PC-3 (cell line): ENCODE data around the gene ADIRF. TPM values are rescaled to one million over a fixed set of nuclear protein-coding genes. Genes with fewer than 3 reads are reported as not detected.

Experiments used
- ATAC-seq: fragments of 200-7000 bp; cut with Tn5 transposase; 2 replicates; pipeline ENCODE4 v1.9.1; 2020; ENCODE audit warnings: mild to moderate bottlenecking, moderate library complexity
- BruUV-seq: library from RNA; stranded (reverse); fragments of 400-500 nt; replicated peaks from 2 replicates; lab custom pipeline; 2021; lab: Mats Ljungman, UMichigan
- CTCF ChIA-PET: fragments of 300-600 bp; sonication (Branson Sonifier 250); formaldehyde crosslinking; loops from one replicate; lab custom pipeline; 2022; ENCODE audit warnings: antibody characterized with exemption; lab: Charles Lee
- POLR2A ChIA-PET: fragments of 300-600 bp; sonication (Branson Sonifier 250); formaldehyde crosslinking; loops from one replicate; lab custom pipeline; 2022; ENCODE audit warnings: antibody characterized with exemption; ENCODE audit not compliant: unreplicated experiment; lab: Charles Lee
- DNase-seq: peaks from one replicate; pipeline ENCODE4 v3.0.0-alpha.2; 2015
- H2AFZ ChIP-seq: fragments of 300-600 bp; sonication (generic); 2 replicates; pipeline ENCODE4 v1.6.0; 2016; ENCODE audit warnings: antibody characterized with exemption, low read length
- H3F3A ChIP-seq: fragments of 300-600 bp; sonication (generic); one replicate; pipeline ENCODE4 v1.6.0; 2017; ENCODE audit warnings: antibody characterized with exemption, low read length, control low read depth, mild to moderate bottlenecking; ENCODE audit not compliant: unreplicated experiment
- H3K27ac ChIP-seq: fragments of 300-600 bp; sonication (generic); 2 replicates; pipeline ENCODE4 v1.5.1; 2016; ENCODE audit warnings: mild to moderate bottlenecking, low read length
- H3K27me3 ChIP-seq: fragments of 300-600 bp; sonication (generic); 2 replicates; pipeline ENCODE4 v1.6.1; 2016; ENCODE audit warnings: low read length, mixed read lengths
- H3K36me3 ChIP-seq: fragments of 300-600 bp; sonication (generic); 2 replicates; pipeline ENCODE4 v1.6.1; 2016; ENCODE audit warnings: low read depth, mixed run types, low read length, mixed read lengths
- H3K4me1 ChIP-seq: fragments of 300-600 bp; sonication (generic); 2 replicates; pipeline ENCODE4 v1.5.1; 2016; ENCODE audit warnings: low read length; ENCODE audit not compliant: insufficient read depth
- H3K4me2 ChIP-seq: fragments of 300-600 bp; sonication (generic); 2 replicates; pipeline ENCODE4 v1.6.0; 2016; ENCODE audit warnings: low read length
- H3K4me3 ChIP-seq: fragments of 300-600 bp; sonication (generic); 2 replicates; pipeline ENCODE4 v1.5.1; 2016; ENCODE audit warnings: mild to moderate bottlenecking, low read length, mixed read lengths
- H3K79me2 ChIP-seq: fragments of 300-600 bp; sonication (generic); 2 replicates; pipeline ENCODE4 v1.6.1; 2017; ENCODE audit warnings: low read length, mixed read lengths
- H3K9ac ChIP-seq: fragments of 300-600 bp; sonication (generic); 2 replicates; pipeline ENCODE4 v1.6.0; 2016; ENCODE audit warnings: mild to moderate bottlenecking, low read length
- H3K9me2 ChIP-seq: fragments of 300-600 bp; sonication (generic); replicated peaks from 2 replicates; pipeline ENCODE4 v1.6.1; 2016; ENCODE audit warnings: mixed run types, low read length, mixed read lengths
- H3K9me3 ChIP-seq: fragments of 300-600 bp; sonication (generic); 2 replicates; pipeline ENCODE4 v1.6.1; 2016; ENCODE audit warnings: low read length, mixed read lengths
- H4K20me1 ChIP-seq: fragments of 300-600 bp; sonication (generic); 2 replicates; pipeline ENCODE4 v1.6.1; 2016; ENCODE audit warnings: low read length, mixed read lengths
- CTCF ChIP-seq: fragments of 300-600 bp; sonication (generic); conservative IDR thresholded peaks from 2 replicates; pipeline ENCODE4 v1.5.1; 2017; ENCODE audit warnings: antibody characterized with exemption, low read depth, mild to moderate bottlenecking, low read length
- EZH2 ChIP-seq: fragments of 300-600 bp; sonication (generic); IDR thresholded peaks from one replicate; pipeline ENCODE4 v1.6.1; 2017; ENCODE audit warnings: antibody characterized with exemption, mild to moderate bottlenecking, low read length; ENCODE audit not compliant: unreplicated experiment
- EZH2phosphoT487 ChIP-seq: fragments of 300-600 bp; sonication (generic); IDR thresholded peaks from 2 replicates; pipeline ENCODE4 v1.6.1; 2018; ENCODE audit warnings: mild to moderate bottlenecking, antibody characterized with exemption, low read length, borderline replicate concordance
- intact Hi-C: fragments of 100-400 bp; cut with micrococcal nuclease; formaldehyde crosslinking; loops from 2 replicates; pipeline ENCODE4 v1.9.0; 2023
- total RNA-seq: library from RNA; depleted of rRNA; stranded (reverse); fragments of >200 nt; gene quantifications from 2 replicates; pipeline ENCODE4 v1.2.3, GENCODE V29; 2014

Gene ADIRF
- total RNA-seq, 1 experiment from 2014 or later = 259 TPM

DNA sequence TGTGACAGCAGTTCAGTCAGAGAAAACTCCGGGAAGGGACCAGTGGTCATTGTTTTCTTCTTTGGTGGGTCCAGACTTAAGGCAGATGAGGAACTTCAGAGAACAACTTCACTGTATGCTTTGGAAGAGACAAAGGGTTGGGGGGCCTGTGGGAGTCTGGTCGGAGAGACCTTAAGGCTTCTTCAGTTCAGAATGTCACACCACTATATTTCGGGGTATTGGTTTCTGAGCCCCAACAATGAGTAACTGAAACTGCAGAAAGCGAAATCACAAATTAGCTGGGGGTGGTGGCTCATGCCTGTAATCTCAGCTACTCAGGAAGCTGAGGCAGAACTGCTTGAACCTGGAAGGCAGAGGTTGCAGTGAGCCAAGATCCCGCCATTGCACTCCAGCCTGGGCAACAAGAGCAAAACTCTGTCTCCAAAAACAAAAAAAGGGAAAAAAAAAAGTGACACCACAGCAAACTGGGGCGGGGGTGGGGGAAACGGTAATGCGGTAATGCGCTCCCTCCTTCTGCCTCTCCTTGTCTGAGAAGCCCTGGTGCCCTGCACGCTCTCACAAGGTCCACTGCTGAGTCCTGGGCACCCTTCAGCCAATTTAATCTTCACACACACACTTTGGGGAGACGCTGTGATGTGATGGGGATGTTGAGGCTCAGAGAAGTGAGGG, 2.2 kb upstream of the ADIRF start:
- Histone ChIP-seq H3K79me2 (peaks cover 32% of the 10 kb centered on the region), H3F3A (no peaks in the 10 kb centered on the region), H3K27ac (no peak overlapping the region), H3K9ac (0 out of 2 replicates have a peak overlapping the region, but pooled peaks have one; percentile 5), H2AFZ (0 out of 2 replicates have a peak overlapping the region, but pooled peaks have one; percentile 11), H3K9me3 (no peaks in the 10 kb centered on the region), H3K4me2 (no peak overlapping the region), H4K20me1 (peaks cover 5% of the 10 kb centered on the region; the same call in 1 of the 2 replicates), H3K4me3 (no peak overlapping the region), H3K9me2 (no peaks in the 10 kb centered on the region), H3K27me3 (no peaks in the 10 kb centered on the region), H3K36me3 (no peaks in the 10 kb centered on the region), H3K4me1 (peaks cover 43% of the 10 kb centered on the region)
- no peak for TF ChIP-seq EZH2phosphoT487
- TF ChIP-seq CTCF = no peak
- no peak for TF ChIP-seq EZH2
- ATAC-seq (no peak), DNase-seq (no peak)
- ChIA-PET POLR2A (no interaction called here), CTCF (interaction anchor here (0.9 kb wide), 1 partner anchor 26 kb away, joined by 5 read pairs; no protein-coding TSS in a partner anchor)
- no TSS peak for BruUV-seq
- intact Hi-C loops = loop anchor here (1.0 kb wide), 1 partner anchor 27 kb away; no protein-coding TSS in a partner anchor

DNA sequence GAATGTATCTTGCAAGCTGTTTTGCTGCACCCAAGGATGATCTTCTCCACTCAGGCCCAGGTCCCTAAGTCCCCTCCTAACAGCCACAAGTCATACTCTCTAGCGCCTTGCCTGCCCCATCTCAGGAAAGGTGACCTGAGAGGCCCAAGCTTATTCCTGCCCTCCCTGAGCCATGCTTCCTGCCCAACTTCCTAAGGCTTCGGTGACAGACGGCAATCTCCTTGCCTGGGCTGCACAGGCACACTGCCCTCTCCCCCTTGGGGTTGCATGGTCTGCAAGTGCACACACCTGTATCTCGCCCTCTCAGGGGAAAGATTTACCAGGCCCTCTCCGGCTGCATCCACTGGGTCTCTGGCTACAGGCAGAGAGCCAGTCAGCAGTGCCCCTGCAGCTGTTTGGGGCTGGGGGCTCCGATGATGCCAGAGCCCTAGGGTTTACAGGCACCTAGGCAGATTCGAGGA, 771 bp upstream of the ADIRF start:
- no peaks in the 10 kb centered on the region for H3K36me3 ChIP-seq
- peaks cover 47% of the 10 kb centered on the region for H3K4me1 ChIP-seq
- H3K9ac ChIP-seq = peak overlapping the region; percentile 92; the same call in 1 of the 2 replicates
- TF ChIP-seq EZH2phosphoT487 = no peak
- CTCF ChIA-PET = no interaction called here
- POLR2A ChIA-PET = no interaction called here
- peak overlapping the region; percentile 90 for H3K4me2 ChIP-seq
- ATAC-seq (no peak), DNase-seq (no peak)
- H4K20me1 ChIP-seq = peaks cover 5% of the 10 kb centered on the region; the same call in 1 of the 2 replicates
- H3K27me3 ChIP-seq = no peaks in the 10 kb centered on the region
- H3K9me2 ChIP-seq = no peaks in the 10 kb centered on the region
- BruUV-seq = no TSS peak
- H3K27ac ChIP-seq = no peak overlapping the region
- intact Hi-C loops = no loop called here
- H3K79me2 ChIP-seq = peaks cover 32% of the 10 kb centered on the region
- H3F3A ChIP-seq = no peaks in the 10 kb centered on the region
- H3K9me3 ChIP-seq = no peaks in the 10 kb centered on the region
- peak overlapping the region; percentile 71 for H3K4me3 ChIP-seq
- no peak overlapping the region for H2AFZ ChIP-seq

- POLR2A ChIA-PET = no interaction called here
- peaks cover 32% of the 10 kb centered on the region for H3K79me2 ChIP-seq
- no peaks in the 10 kb centered on the region for H3F3A ChIP-seq
- DNase-seq = no peak
- H4K20me1 ChIP-seq = peaks cover 5% of the 10 kb centered on the region; the same call in 1 of the 2 replicates
- no peaks in the 10 kb centered on the region for H3K9me2 ChIP-seq
- H3K36me3 ChIP-seq = no peaks in the 10 kb centered on the region
- no peaks in the 10 kb centered on the region for H3K9me3 ChIP-seq
- H3K27ac ChIP-seq = peak overlapping the region; percentile 94
- ATAC-seq = no peak
- BruUV-seq = no TSS peak
- H3K9ac ChIP-seq = peak overlapping the region; percentile 92
- H3K4me2 ChIP-seq = peak overlapping the region; percentile 90
- H2AFZ ChIP-seq = no peak overlapping the region
- peaks cover 53% of the 10 kb centered on the region for H3K4me1 ChIP-seq
- peak overlapping the region; percentile 71 for H3K4me3 ChIP-seq
- intact Hi-C loops = no loop called here
- TF ChIP-seq EZH2phosphoT487 (no peak), CTCF (no peak), EZH2 (no peak)
- no peaks in the 10 kb centered on the region for H3K27me3 ChIP-seq
- CTCF ChIA-PET = interaction anchor here (1.0 kb wide), 1 partner anchor 86 kb away, joined by 3 read pairs; no protein-coding TSS in a partner anchor
Measured at GRCh38 chr10:86968994-86969355, 693 bp downstream of the ADIRF start.
